Keratinocyte (primary cell): ENCODE results near the gene UBXN6. TPM values are rescaled to one million over a fixed set of nuclear protein-coding genes. Genes with fewer than 3 reads are reported as not detected.

ENCODE experiments used
- DNase-seq: peaks from one replicate; pipeline ENCODE4 v3.0.0-alpha.2; 2011; ENCODE audit warnings: low read depth, missing footprints, low spot score
- FAIRE-seq: peaks from 2 replicates; lab custom pipeline; 2011; peaks lifted over from hg19 to GRCh38; lab: Jason Lieb, UNC
- H2AFZ ChIP-seq: 2 replicates; pipeline ENCODE4 v1.6.0; 2012; ENCODE audit warnings: low read length, control low read depth, inconsistent platforms; ENCODE audit not compliant: control insufficient read depth
- H3K27ac ChIP-seq: 2 replicates; pipeline ENCODE4 v1.5.1; 2011; ENCODE audit warnings: low read length; ENCODE audit not compliant: control insufficient read depth, insufficient read depth
- H3K27me3 ChIP-seq: 3 replicates; pipeline ENCODE4 v1.6.0; 2011; ENCODE audit warnings: low read length; ENCODE audit not compliant: control insufficient read depth, insufficient read depth; ENCODE audit errors: extremely low read depth
- H3K36me3 ChIP-seq, 2 experiments: 2 replicates in 1 of 2; 3 replicates in 1 of 2; pipeline ENCODE4 v1.5.1; 2011; ENCODE audit warnings: low read length in 2 of 2, mild to moderate bottlenecking in 1 of 2; ENCODE audit not compliant: control insufficient read depth in 2 of 2, insufficient read depth in 2 of 2; ENCODE audit errors: extremely low read depth in 1 of 2
- H3K4me1 ChIP-seq: 3 replicates; pipeline ENCODE4 v1.5.1; 2011; ENCODE audit warnings: low read length; ENCODE audit not compliant: control insufficient read depth, insufficient read depth; ENCODE audit errors: extremely low read depth
- H3K4me2 ChIP-seq: 3 replicates; pipeline ENCODE4 v1.6.0; 2011; ENCODE audit warnings: low read depth, low read length; ENCODE audit not compliant: control insufficient read depth, insufficient read depth; ENCODE audit errors: extremely low read depth
- H3K4me3 ChIP-seq, 3 experiments: fragments of 200-600 bp in 1 of 3; sonication (generic) in 1 of 3; 2 replicates in 2 of 3; 3 replicates in 1 of 3; pipeline ENCODE4 v1.5.1; 2011 to 2016; ENCODE audit warnings: low read length in 3 of 3, mild to moderate bottlenecking in 3 of 3, control low read depth in 2 of 3, inconsistent platforms in 1 of 3, low read depth in 1 of 3, mixed read lengths in 1 of 3, mixed run types in 1 of 3, moderate library complexity in 1 of 3; ENCODE audit not compliant: control insufficient read depth in 2 of 3, insufficient read depth in 2 of 3; ENCODE audit errors: extremely low read depth in 1 of 3
- H3K79me2 ChIP-seq: 2 replicates; pipeline ENCODE4 v1.6.0; 2012; ENCODE audit warnings: low read length; ENCODE audit not compliant: control insufficient read depth, insufficient read depth
- H3K9ac ChIP-seq: 3 replicates; pipeline ENCODE4 v1.6.0; 2011; ENCODE audit warnings: low read length; ENCODE audit not compliant: control insufficient read depth, insufficient read depth; ENCODE audit errors: extremely low read depth
- H3K9me1 ChIP-seq: 3 replicates; pipeline ENCODE4 v1.6.0; 2011; ENCODE audit warnings: low read length; ENCODE audit not compliant: control insufficient read depth, insufficient read depth; ENCODE audit errors: extremely low read depth
- H3K9me3 ChIP-seq: 2 replicates; pipeline ENCODE4 v1.5.1; 2012; ENCODE audit warnings: low read depth, low read length; ENCODE audit not compliant: control insufficient read depth
- H4K20me1 ChIP-seq: 3 replicates; pipeline ENCODE4 v1.6.0; 2011; ENCODE audit warnings: low read length; ENCODE audit not compliant: control insufficient read depth, insufficient read depth; ENCODE audit errors: extremely low read depth
- EZH2 ChIP-seq: IDR thresholded peaks from one replicate; pipeline ENCODE4 v1.6.1; 2012; ENCODE audit warnings: inconsistent platforms, mild to moderate bottlenecking, low read length, moderate library complexity
- dilution Hi-C: fragments of 300-500 bp; cut with MboI; formaldehyde crosslinking; loops from one replicate; pipeline ENCODE4 v1.7.0; 2020; ENCODE audit warnings: low sequenced_read_pairs; ENCODE audit not compliant: extremely low pct_ligation_motif_present
- polyA plus RNA-seq, 5 experiments: library from polyadenylated mRNA; depleted of rRNA in 3 of 5; stranded (reverse) in 3 of 5; stranded (forward) in 1 of 5; unstranded in 1 of 5; fragments of >200 nt; gene quantifications; 1 replicate in 1 of 5; 2 replicates in 3 of 5; 3 replicates in 1 of 5; pipeline versions ENCODE4 v1.2.1 to v1.2.3, GENCODE V29; 2011 to 2012; ENCODE audit warnings: missing spikeins in 2 of 5, low read depth in 1 of 5, low replicate concordance in 1 of 5
- TF ChIP-seq, protein P1 (sequence below), 3 experiments: IDR thresholded peaks in 1 of 3; conservative IDR thresholded peaks in 1 of 3; optimal IDR thresholded peaks in 1 of 3; 2 replicates in 2 of 3; 3 replicates in 1 of 3; pipeline versions ENCODE3 to v1.5.1; 2011; ENCODE audit warnings: low read length in 3 of 3, mild to moderate bottlenecking in 3 of 3, moderate library complexity in 2 of 3, control low read depth in 1 of 3, inconsistent platforms in 1 of 3; ENCODE audit not compliant: insufficient read depth in 2 of 3; ENCODE audit errors: extremely low read depth in 1 of 3

The UBXN6 gene
- polyA plus RNA-seq, 1 donor (not counting 4 experiments of a cell fraction or from before 2014, with no cell fraction given), result 36.4 TPM

DNA sequence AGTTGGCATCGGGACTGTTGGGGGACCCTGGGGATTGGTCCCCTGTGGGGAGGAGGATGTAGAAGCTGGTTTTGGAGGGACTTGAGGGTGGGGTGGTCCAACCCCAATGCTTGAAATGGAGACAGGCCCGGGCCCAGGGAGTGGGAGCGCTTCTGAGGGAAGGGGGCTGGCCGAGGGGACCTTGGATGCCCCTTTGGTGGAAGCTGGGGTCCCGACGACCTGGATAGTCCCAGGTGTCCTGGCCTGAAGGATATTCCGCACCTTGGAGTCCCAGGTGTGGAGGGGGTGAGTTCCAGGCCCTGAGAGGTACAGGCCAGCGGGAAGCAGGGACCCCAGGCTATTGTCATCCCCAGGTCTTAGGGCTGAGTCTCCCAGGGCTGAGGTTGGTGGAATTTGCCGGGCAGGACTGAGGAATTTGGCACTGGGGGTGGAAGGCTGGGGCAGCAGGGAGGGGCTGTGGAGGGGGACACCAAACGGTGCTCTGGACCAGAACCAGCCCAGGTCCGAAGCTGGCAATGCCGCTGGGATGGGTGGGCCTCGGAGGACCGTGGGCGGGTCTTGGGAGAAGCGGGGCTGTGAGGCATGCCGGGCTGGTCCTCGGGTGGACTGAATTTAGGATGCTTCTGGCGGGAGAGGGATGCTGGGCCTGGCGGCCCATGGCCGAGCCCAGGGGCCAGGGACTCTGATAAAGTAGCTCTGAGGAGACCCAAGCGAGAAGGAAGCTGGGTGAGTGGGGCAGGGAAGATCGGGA lies 16.3 kb upstream of the UBXN6 start:
- Histone ChIP-seq H3K36me3 (peaks cover 4 to 15% of the 10 kb centered on the region in 2 experiments), H3K9ac (peak overlapping the region; percentile 29), H3K9me3 (no peaks in the 10 kb centered on the region), H3K4me3 (peak overlapping the region in 1 of 3 experiments; percentile 88), H3K27me3 (no peaks in the 10 kb centered on the region), H4K20me1 (no peaks in the 10 kb centered on the region), H3K4me1 (peaks cover 8% of the 10 kb centered on the region), H3K79me2 (peaks cover 27% of the 10 kb centered on the region), H3K4me2 (peak overlapping the region; percentile 50), H3K27ac (no peak overlapping the region), H2AFZ (no peak overlapping the region), H3K9me1 (no peaks in the 10 kb centered on the region)
- FAIRE-seq (no peak), DNase-seq (no peak)
- TF ChIP-seq EZH2, result no peak
- TF ChIP-seq, protein P1, sequence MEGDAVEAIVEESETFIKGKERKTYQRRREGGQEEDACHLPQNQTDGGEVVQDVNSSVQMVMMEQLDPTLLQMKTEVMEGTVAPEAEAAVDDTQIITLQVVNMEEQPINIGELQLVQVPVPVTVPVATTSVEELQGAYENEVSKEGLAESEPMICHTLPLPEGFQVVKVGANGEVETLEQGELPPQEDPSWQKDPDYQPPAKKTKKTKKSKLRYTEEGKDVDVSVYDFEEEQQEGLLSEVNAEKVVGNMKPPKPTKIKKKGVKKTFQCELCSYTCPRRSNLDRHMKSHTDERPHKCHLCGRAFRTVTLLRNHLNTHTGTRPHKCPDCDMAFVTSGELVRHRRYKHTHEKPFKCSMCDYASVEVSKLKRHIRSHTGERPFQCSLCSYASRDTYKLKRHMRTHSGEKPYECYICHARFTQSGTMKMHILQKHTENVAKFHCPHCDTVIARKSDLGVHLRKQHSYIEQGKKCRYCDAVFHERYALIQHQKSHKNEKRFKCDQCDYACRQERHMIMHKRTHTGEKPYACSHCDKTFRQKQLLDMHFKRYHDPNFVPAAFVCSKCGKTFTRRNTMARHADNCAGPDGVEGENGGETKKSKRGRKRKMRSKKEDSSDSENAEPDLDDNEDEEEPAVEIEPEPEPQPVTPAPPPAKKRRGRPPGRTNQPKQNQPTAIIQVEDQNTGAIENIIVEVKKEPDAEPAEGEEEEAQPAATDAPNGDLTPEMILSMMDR (optimal IDR thresholded peaks at IDR 0.05 in 1 of 3, IDR thresholded peaks at IDR 0.05 in 1 of 3, conservative IDR thresholded peaks at IDR 0.05 in 1 of 3; ENCODE audit: extremely low read depth in 1 of 3, insufficient read depth in 2 of 3, low read length in 3 of 3), result no peak
- dilution Hi-C loops, result no loop called here

GRCh38 chr19:4473011-4473762 lies 15.6 kb upstream of the UBXN6 start:
- Histone ChIP-seq H2AFZ (no peak overlapping the region), H3K4me3 (peak overlapping the region; percentile 76 to 97 (median 88)), H3K9me1 (no peaks in the 10 kb centered on the region), H3K36me3 (peaks cover 2 to 15% of the 10 kb centered on the region in 2 experiments), H4K20me1 (no peaks in the 10 kb centered on the region), H3K9me3 (no peaks in the 10 kb centered on the region), H3K4me1 (peaks cover 8% of the 10 kb centered on the region), H3K27ac (peak overlapping the region; percentile 36), H3K9ac (peak overlapping the region; percentile 81), H3K79me2 (peaks cover 27% of the 10 kb centered on the region), H3K4me2 (peak overlapping the region; percentile 87), H3K27me3 (no peaks in the 10 kb centered on the region)
- TF ChIP-seq, protein P1 (optimal IDR thresholded peaks at IDR 0.05 in 1 of 3, IDR thresholded peaks at IDR 0.05 in 1 of 3, conservative IDR thresholded peaks at IDR 0.05 in 1 of 3; ENCODE audit: extremely low read depth in 1 of 3, insufficient read depth in 2 of 3, low read length in 3 of 3), result no peak
- TF ChIP-seq EZH2, result no peak
- DNase-seq (no peak), FAIRE-seq (no peak)
- dilution Hi-C loops, result no loop called here
